HEK293T (cell line): ENCODE data around the gene IL17RD.

Experiments used
- ARNT ChIP-seq: fragments of 450-650 bp; IDR thresholded peaks from 2 replicates; pipeline ENCODE4 v1.6.1; 2017; ENCODE audit warnings: mild to moderate bottlenecking
- BHLHE40 ChIP-seq: fragments of 450-650 bp; IDR thresholded peaks from 2 replicates; pipeline ENCODE4 v1.6.1; 2016; ENCODE audit warnings: mild to moderate bottlenecking, moderate library complexity, borderline replicate concordance
- CTBP1 ChIP-seq: fragments of 450-650 bp; IDR thresholded peaks from 2 replicates; pipeline ENCODE4 v1.6.1; 2016; ENCODE audit warnings: borderline replicate concordance
- FOXA1 ChIP-seq: fragments of 450-650 bp; IDR thresholded peaks from 2 replicates; pipeline ENCODE4 v1.6.1; 2016; ENCODE audit warnings: mild to moderate bottlenecking
- FOXK2 ChIP-seq: fragments of 450-650 bp; IDR thresholded peaks from 2 replicates; pipeline ENCODE4 v1.6.1; 2016; ENCODE audit warnings: mild to moderate bottlenecking
- FOXM1 ChIP-seq: fragments of 450-650 bp; IDR thresholded peaks from 2 replicates; pipeline ENCODE4 v1.6.1; 2017; ENCODE audit warnings: mild to moderate bottlenecking, borderline replicate concordance
- HDGF ChIP-seq: fragments of 450-650 bp; IDR thresholded peaks from 2 replicates; pipeline ENCODE4 v1.6.1; 2017; ENCODE audit warnings: antibody characterized with exemption, borderline replicate concordance
- L3MBTL2 ChIP-seq: fragments of 450-650 bp; conservative IDR thresholded peaks from 2 replicates; pipeline ENCODE4 v1.6.1; 2016; ENCODE audit warnings: mild to moderate bottlenecking
- LEF1 ChIP-seq: fragments of 450-650 bp; IDR thresholded peaks from 2 replicates; pipeline ENCODE4 v1.6.1; 2017; ENCODE audit warnings: mild to moderate bottlenecking, borderline replicate concordance
- PKNOX1 ChIP-seq: fragments of 450-650 bp; IDR thresholded peaks from 2 replicates; pipeline ENCODE4 v1.6.1; 2016
- SP1 ChIP-seq: fragments of 450-650 bp; IDR thresholded peaks from 2 replicates; pipeline ENCODE4 v1.6.1; 2017
- SUZ12 ChIP-seq: fragments of 450-650 bp; IDR thresholded peaks from 2 replicates; pipeline ENCODE4 v1.6.1; 2016; ENCODE audit warnings: mild to moderate bottlenecking
- TARDBP ChIP-seq: fragments of 450-650 bp; IDR thresholded peaks from 2 replicates; pipeline ENCODE4 v1.6.1; 2016
- ZNF384 ChIP-seq: fragments of 450-650 bp; IDR thresholded peaks from 2 replicates; pipeline ENCODE4 v1.6.1; 2016

GRCh38 chr3:57145852-57146251, 19.3 kb downstream of the IL17RD start:
- TF ChIP-seq FOXA1, result no peak
- no peak for TF ChIP-seq SP1
- TF ChIP-seq LEF1, result no peak
- no peak for TF ChIP-seq ZNF384
- no peak for TF ChIP-seq BHLHE40
- no peak for TF ChIP-seq TARDBP
- no peak for TF ChIP-seq FOXM1
- no peak for TF ChIP-seq PKNOX1
- TF ChIP-seq FOXK2, result no peak
- no peak for TF ChIP-seq SUZ12
- TF ChIP-seq L3MBTL2, result no peak
- no peak for TF ChIP-seq CTBP1
- TF ChIP-seq ARNT, result no peak
- TF ChIP-seq HDGF, result no peak
